PFSK-1 (cell line): ENCODE results near the gene SLC1A2.

Source experiments
- POLR2AphosphoS5 ChIP-seq: IDR thresholded peaks from 2 replicates; pipeline ENCODE4 v1.6.1; 2012; ENCODE audit warnings: low read depth, mild to moderate bottlenecking, control low read depth, low read length, moderate library complexity
- TAF1 ChIP-seq: IDR thresholded peaks from 2 replicates; pipeline ENCODE4 v1.6.1; 2012; ENCODE audit warnings: low read length, control low read depth, borderline replicate concordance; ENCODE audit not compliant: insufficient read depth

GRCh38 chr11:35262735-35263134, 156.6 kb downstream of the SLC1A2 start:
- no peak for TF ChIP-seq POLR2AphosphoS5
- TF ChIP-seq TAF1 = no peak
